Keratinocyte (primary cell): ENCODE measurements around the gene SLC23A2. TPM values are rescaled to one million over a fixed set of nuclear protein-coding genes. Genes with fewer than 3 reads are reported as not detected.

Experiments
- DNase-seq: peaks from one replicate; pipeline ENCODE4 v3.0.0-alpha.2; 2011; ENCODE audit warnings: low read depth, missing footprints, low spot score
- FAIRE-seq: peaks from 2 replicates; lab custom pipeline; 2011; peaks lifted over from hg19 to GRCh38; lab: Jason Lieb, UNC
- H2AFZ ChIP-seq: 2 replicates; pipeline ENCODE4 v1.6.0; 2012; ENCODE audit warnings: low read length, control low read depth, inconsistent platforms; ENCODE audit not compliant: control insufficient read depth
- H3K27ac ChIP-seq: 2 replicates; pipeline ENCODE4 v1.5.1; 2011; ENCODE audit warnings: low read length; ENCODE audit not compliant: control insufficient read depth, insufficient read depth
- H3K27me3 ChIP-seq: 3 replicates; pipeline ENCODE4 v1.6.0; 2011; ENCODE audit warnings: low read length; ENCODE audit not compliant: control insufficient read depth, insufficient read depth; ENCODE audit errors: extremely low read depth
- H3K36me3 ChIP-seq, 2 experiments: 2 replicates in 1 of 2; 3 replicates in 1 of 2; pipeline ENCODE4 v1.5.1; 2011; ENCODE audit warnings: low read length in 2 of 2, mild to moderate bottlenecking in 1 of 2; ENCODE audit not compliant: control insufficient read depth in 2 of 2, insufficient read depth in 2 of 2; ENCODE audit errors: extremely low read depth in 1 of 2
- H3K4me1 ChIP-seq: 3 replicates; pipeline ENCODE4 v1.5.1; 2011; ENCODE audit warnings: low read length; ENCODE audit not compliant: control insufficient read depth, insufficient read depth; ENCODE audit errors: extremely low read depth
- H3K4me2 ChIP-seq: 3 replicates; pipeline ENCODE4 v1.6.0; 2011; ENCODE audit warnings: low read depth, low read length; ENCODE audit not compliant: control insufficient read depth, insufficient read depth; ENCODE audit errors: extremely low read depth
- H3K4me3 ChIP-seq, 3 experiments: fragments of 200-600 bp in 1 of 3; sonication (generic) in 1 of 3; 2 replicates in 2 of 3; 3 replicates in 1 of 3; pipeline ENCODE4 v1.5.1; 2011 to 2016; ENCODE audit warnings: low read length in 3 of 3, mild to moderate bottlenecking in 3 of 3, control low read depth in 2 of 3, inconsistent platforms in 1 of 3, low read depth in 1 of 3, mixed read lengths in 1 of 3, mixed run types in 1 of 3, moderate library complexity in 1 of 3; ENCODE audit not compliant: control insufficient read depth in 2 of 3, insufficient read depth in 2 of 3; ENCODE audit errors: extremely low read depth in 1 of 3
- H3K79me2 ChIP-seq: 2 replicates; pipeline ENCODE4 v1.6.0; 2012; ENCODE audit warnings: low read length; ENCODE audit not compliant: control insufficient read depth, insufficient read depth
- H3K9ac ChIP-seq: 3 replicates; pipeline ENCODE4 v1.6.0; 2011; ENCODE audit warnings: low read length; ENCODE audit not compliant: control insufficient read depth, insufficient read depth; ENCODE audit errors: extremely low read depth
- H3K9me1 ChIP-seq: 3 replicates; pipeline ENCODE4 v1.6.0; 2011; ENCODE audit warnings: low read length; ENCODE audit not compliant: control insufficient read depth, insufficient read depth; ENCODE audit errors: extremely low read depth
- H3K9me3 ChIP-seq: 2 replicates; pipeline ENCODE4 v1.5.1; 2012; ENCODE audit warnings: low read depth, low read length; ENCODE audit not compliant: control insufficient read depth
- H4K20me1 ChIP-seq: 3 replicates; pipeline ENCODE4 v1.6.0; 2011; ENCODE audit warnings: low read length; ENCODE audit not compliant: control insufficient read depth, insufficient read depth; ENCODE audit errors: extremely low read depth
- CTCF ChIP-seq, 3 experiments: IDR thresholded peaks in 1 of 3; conservative IDR thresholded peaks in 1 of 3; optimal IDR thresholded peaks in 1 of 3; 2 replicates in 2 of 3; 3 replicates in 1 of 3; pipeline versions ENCODE3 to v1.5.1; 2011; ENCODE audit warnings: low read length in 3 of 3, mild to moderate bottlenecking in 3 of 3, moderate library complexity in 2 of 3, control low read depth in 1 of 3, inconsistent platforms in 1 of 3; ENCODE audit not compliant: insufficient read depth in 2 of 3; ENCODE audit errors: extremely low read depth in 1 of 3
- EZH2 ChIP-seq: IDR thresholded peaks from one replicate; pipeline ENCODE4 v1.6.1; 2012; ENCODE audit warnings: inconsistent platforms, mild to moderate bottlenecking, low read length, moderate library complexity
- dilution Hi-C: fragments of 300-500 bp; cut with MboI; formaldehyde crosslinking; loops from one replicate; pipeline ENCODE4 v1.7.0; 2020; ENCODE audit warnings: low sequenced_read_pairs; ENCODE audit not compliant: extremely low pct_ligation_motif_present
- polyA plus RNA-seq, 5 experiments: library from polyadenylated mRNA; depleted of rRNA in 3 of 5; stranded (reverse) in 3 of 5; stranded (forward) in 1 of 5; unstranded in 1 of 5; fragments of >200 nt; gene quantifications; 1 replicate in 1 of 5; 2 replicates in 3 of 5; 3 replicates in 1 of 5; pipeline versions ENCODE4 v1.2.1 to v1.2.3, GENCODE V29; 2011 to 2012; ENCODE audit warnings: missing spikeins in 2 of 5, low read depth in 1 of 5, low replicate concordance in 1 of 5

The SLC23A2 gene
- polyA plus RNA-seq, 1 donor (not counting 4 experiments of a cell fraction or from before 2014, with no cell fraction given): 13.4 TPM

DNA sequence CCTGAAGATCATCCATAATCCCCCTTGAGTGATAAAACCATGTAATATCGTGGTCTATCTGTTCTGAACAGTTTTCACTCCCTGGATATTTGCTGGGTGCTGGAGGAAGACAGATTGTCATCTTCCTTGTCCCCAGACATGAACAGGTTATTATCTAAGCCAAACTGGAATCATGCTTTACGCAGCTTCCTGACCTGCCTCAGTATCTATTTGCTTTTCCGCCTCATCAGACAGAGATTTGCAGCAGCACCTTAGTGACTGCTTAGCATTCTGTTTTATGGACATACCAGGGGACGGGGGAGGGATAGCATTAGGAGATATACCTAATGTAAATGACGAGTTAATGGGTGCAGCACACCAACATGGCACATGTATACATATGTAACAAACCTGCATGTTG lies 124.6 kb downstream of the SLC23A2 start:
- Histone ChIP-seq H3K27me3 (no peaks in the 10 kb centered on the region), H3K79me2 (no peaks in the 10 kb centered on the region), H3K27ac (no peak overlapping the region), H3K9ac (no peak overlapping the region), H3K36me3 (peaks cover 0 to 19% of the 10 kb centered on the region in 2 experiments), H3K4me3 (no peak overlapping the region), H3K4me1 (no peaks in the 10 kb centered on the region), H4K20me1 (no peaks in the 10 kb centered on the region), H2AFZ (no peak overlapping the region), H3K4me2 (no peak overlapping the region), H3K9me1 (no peaks in the 10 kb centered on the region), H3K9me3 (no peaks in the 10 kb centered on the region)
- TF ChIP-seq CTCF (optimal IDR thresholded peaks at IDR 0.05 in 1 of 3, IDR thresholded peaks at IDR 0.05 in 1 of 3, conservative IDR thresholded peaks at IDR 0.05 in 1 of 3; ENCODE audit: extremely low read depth in 1 of 3, insufficient read depth in 2 of 3, low read length in 3 of 3): no peak
- DNase-seq: no peak
- FAIRE-seq: no peak
- dilution Hi-C loops: no loop called here

- Histone ChIP-seq H2AFZ (no peak overlapping the region), H3K9me3 (no peaks in the 10 kb centered on the region), H3K4me2 (no peak overlapping the region), H3K4me3 (no peak overlapping the region), H3K27me3 (no peaks in the 10 kb centered on the region), H3K9ac (no peak overlapping the region), H3K9me1 (no peaks in the 10 kb centered on the region), H4K20me1 (no peaks in the 10 kb centered on the region), H3K27ac (no peak overlapping the region), H3K79me2 (no peaks in the 10 kb centered on the region), H3K4me1 (no peaks in the 10 kb centered on the region), H3K36me3 (peaks cover 0 to 20% of the 10 kb centered on the region in 2 experiments)
- dilution Hi-C loops: no loop called here
- FAIRE-seq (no peak), DNase-seq (no peak)
- TF ChIP-seq EZH2 (no peak), CTCF (optimal IDR thresholded peaks at IDR 0.05 in 1 of 3, IDR thresholded peaks at IDR 0.05 in 1 of 3, conservative IDR thresholded peaks at IDR 0.05 in 1 of 3; ENCODE audit: extremely low read depth in 1 of 3, insufficient read depth in 2 of 3, low read length in 3 of 3) (no peak)
Observed at GRCh38 chr20:4876301-4876700, 125.0 kb downstream of the SLC23A2 start.
